ENCODE results near the gene AKAP12. TPM values are rescaled to one million over a fixed set of nuclear protein-coding genes. Genes with fewer than 3 reads are reported as not detected.

The AKAP12 gene
- total and polyA plus RNA-seq, 2 experiments from 2014 or later: 90.1 to 137 TPM

DNA sequence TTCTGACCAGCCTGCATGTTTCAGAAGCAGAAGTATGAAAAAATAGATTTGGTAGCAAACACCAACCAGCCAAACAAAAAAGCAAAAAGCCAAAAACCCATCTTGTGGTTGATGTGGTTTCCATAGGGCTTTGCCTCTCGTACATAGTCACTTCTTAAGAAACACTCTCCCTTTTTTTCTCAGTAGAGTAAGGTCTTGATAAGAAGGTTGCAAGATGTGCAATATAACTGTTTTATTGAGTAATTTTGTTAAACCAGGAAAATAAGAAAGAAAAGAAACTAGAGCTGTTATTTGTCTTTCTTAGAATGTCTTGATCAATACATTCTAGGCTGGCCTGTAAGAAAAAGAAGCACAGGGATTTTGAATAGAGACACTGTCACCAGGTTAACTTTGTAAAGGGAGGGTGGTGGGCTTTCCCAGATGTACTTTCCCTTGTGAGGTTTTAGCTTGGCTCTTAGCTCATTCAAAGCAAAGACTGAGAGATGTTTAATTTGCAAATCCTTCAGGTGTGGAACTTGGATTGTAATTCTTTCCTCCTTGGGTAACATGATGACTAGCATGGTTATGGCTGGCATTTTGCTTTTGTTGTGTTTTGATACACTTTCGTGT is 49.7 kb downstream of the AKAP12 start:
- TF ChIP-seq ZNF114 (CRISPR knock-in tag; IDR thresholded peaks at IDR 0.05) (no peak), NANOG (IDR thresholded peaks at IDR 0.05; ENCODE audit: borderline replicate concordance) (no peak), ETS1 (IDR thresholded peaks at IDR 0.05) (no peak), ZNF462 (CRISPR knock-in tag; IDR thresholded peaks at IDR 0.05) (no peak), EZH2phosphoT487 (IDR thresholded peaks at IDR 0.05; ENCODE audit: unreplicated experiment) (no peak), EZH2 (IDR thresholded peaks at IDR 0.05; ENCODE audit: low read depth, unreplicated experiment) (no peak), JUNB (IDR thresholded peaks at IDR 0.05; ENCODE audit: unreplicated experiment) (no peak), CREB1 (CRISPR knock-in tag; IDR thresholded peaks at IDR 0.05; ENCODE audit: low read depth) (no peak), POLR2AphosphoS5 (IDR thresholded peaks at IDR 0.05; ENCODE audit: low read depth) (no peak), ZNF331 (CRISPR knock-in tag; IDR thresholded peaks at IDR 0.05; ENCODE audit: low read depth) (no peak)
- TF ChIP-seq, protein P1, sequence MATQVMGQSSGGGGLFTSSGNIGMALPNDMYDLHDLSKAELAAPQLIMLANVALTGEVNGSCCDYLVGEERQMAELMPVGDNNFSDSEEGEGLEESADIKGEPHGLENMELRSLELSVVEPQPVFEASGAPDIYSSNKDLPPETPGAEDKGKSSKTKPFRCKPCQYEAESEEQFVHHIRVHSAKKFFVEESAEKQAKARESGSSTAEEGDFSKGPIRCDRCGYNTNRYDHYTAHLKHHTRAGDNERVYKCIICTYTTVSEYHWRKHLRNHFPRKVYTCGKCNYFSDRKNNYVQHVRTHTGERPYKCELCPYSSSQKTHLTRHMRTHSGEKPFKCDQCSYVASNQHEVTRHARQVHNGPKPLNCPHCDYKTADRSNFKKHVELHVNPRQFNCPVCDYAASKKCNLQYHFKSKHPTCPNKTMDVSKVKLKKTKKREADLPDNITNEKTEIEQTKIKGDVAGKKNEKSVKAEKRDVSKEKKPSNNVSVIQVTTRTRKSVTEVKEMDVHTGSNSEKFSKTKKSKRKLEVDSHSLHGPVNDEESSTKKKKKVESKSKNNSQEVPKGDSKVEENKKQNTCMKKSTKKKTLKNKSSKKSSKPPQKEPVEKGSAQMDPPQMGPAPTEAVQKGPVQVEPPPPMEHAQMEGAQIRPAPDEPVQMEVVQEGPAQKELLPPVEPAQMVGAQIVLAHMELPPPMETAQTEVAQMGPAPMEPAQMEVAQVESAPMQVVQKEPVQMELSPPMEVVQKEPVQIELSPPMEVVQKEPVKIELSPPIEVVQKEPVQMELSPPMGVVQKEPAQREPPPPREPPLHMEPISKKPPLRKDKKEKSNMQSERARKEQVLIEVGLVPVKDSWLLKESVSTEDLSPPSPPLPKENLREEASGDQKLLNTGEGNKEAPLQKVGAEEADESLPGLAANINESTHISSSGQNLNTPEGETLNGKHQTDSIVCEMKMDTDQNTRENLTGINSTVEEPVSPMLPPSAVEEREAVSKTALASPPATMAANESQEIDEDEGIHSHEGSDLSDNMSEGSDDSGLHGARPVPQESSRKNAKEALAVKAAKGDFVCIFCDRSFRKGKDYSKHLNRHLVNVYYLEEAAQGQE (IDR thresholded peaks at IDR 0.05; ENCODE audit: unreplicated experiment): no peak
- TF ChIP-seq, protein P2, sequence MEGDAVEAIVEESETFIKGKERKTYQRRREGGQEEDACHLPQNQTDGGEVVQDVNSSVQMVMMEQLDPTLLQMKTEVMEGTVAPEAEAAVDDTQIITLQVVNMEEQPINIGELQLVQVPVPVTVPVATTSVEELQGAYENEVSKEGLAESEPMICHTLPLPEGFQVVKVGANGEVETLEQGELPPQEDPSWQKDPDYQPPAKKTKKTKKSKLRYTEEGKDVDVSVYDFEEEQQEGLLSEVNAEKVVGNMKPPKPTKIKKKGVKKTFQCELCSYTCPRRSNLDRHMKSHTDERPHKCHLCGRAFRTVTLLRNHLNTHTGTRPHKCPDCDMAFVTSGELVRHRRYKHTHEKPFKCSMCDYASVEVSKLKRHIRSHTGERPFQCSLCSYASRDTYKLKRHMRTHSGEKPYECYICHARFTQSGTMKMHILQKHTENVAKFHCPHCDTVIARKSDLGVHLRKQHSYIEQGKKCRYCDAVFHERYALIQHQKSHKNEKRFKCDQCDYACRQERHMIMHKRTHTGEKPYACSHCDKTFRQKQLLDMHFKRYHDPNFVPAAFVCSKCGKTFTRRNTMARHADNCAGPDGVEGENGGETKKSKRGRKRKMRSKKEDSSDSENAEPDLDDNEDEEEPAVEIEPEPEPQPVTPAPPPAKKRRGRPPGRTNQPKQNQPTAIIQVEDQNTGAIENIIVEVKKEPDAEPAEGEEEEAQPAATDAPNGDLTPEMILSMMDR (conservative IDR thresholded peaks at IDR 0.05; ENCODE audit: low read depth in 2 of 2): no peak
- Histone ChIP-seq H3F3A (replicated peaks; ENCODE audit: low read depth) (no peaks in the 10 kb centered on the region), H3K4me3 (no peak overlapping the region), H3K27me3 (ENCODE audit: insufficient read depth) (no peaks in the 10 kb centered on the region), H3K27ac (ENCODE audit: low read depth) (no peak overlapping the region), H3K9me2 (ENCODE audit: insufficient read depth) (no peaks in the 10 kb centered on the region), H3K79me2 (replicated peaks; ENCODE audit: insufficient read depth) (peaks cover 80% of the 10 kb centered on the region), H2AFZ (no peak overlapping the region), H3K4me1 (ENCODE audit: insufficient read depth) (peaks cover 26% of the 10 kb centered on the region), H4K20me1 (replicated peaks; ENCODE audit: insufficient read depth) (peaks cover 32% of the 10 kb centered on the region), H3K36me3 (ENCODE audit: insufficient read depth) (no peaks in the 10 kb centered on the region), H3K4me2 (no peak overlapping the region)
- no peak for ATAC-seq
- peaks cover 44% of the 10 kb centered on the region for H3K4me1 Mint-ChIP-seq
- no peak overlapping the region for H3K4me3 Mint-ChIP-seq
- no peak for DNase-seq (ENCODE audit: low spot score)
- H3K27ac Mint-ChIP-seq: no peak overlapping the region
- peaks cover 10% of the 10 kb centered on the region for H3K27me3 Mint-ChIP-seq (ENCODE audit: insufficient read depth, low read depth, poor library complexity)
- no peaks in the 10 kb centered on the region for H3K9me3 Mint-ChIP-seq
- H3K36me3 Mint-ChIP-seq (ENCODE audit: low read depth): peaks cover 3% of the 10 kb centered on the region; the same call in 1 of the 3 replicates

All from GM23338 (cell line).